Adrenal gland (tissue), 5 donors: ENCODE measurements around the gene GATC.

ENCODE experiments used
- POLR2A ChIP-seq, 2 donors: fragments of 450-650 bp; IDR thresholded peaks; one replicate each; pipeline ENCODE4 v1.6.1; 2017; ENCODE audit warnings: antibody characterized with exemption in 2 of 2, mild to moderate bottlenecking in 2 of 2, moderate library complexity in 1 of 2
- TF ChIP-seq, protein P1 (sequence below), 6 experiments: fragments of 450-650 bp in 4 of 6; fragments of 200-600 bp in 2 of 6; sonication (generic) in 1 of 6; IDR thresholded peaks; 1 replicate in 5 of 6; 2 replicates in 1 of 6; pipeline versions ENCODE4 v1.5.1 to v1.8.0; 2016 to 2021; ENCODE audit warnings: antibody characterized with exemption in 6 of 6, mild to moderate bottlenecking in 2 of 6, moderate library complexity in 1 of 6
- donor health status: DM: no; HTN: no; CAD: no.

DNA sequence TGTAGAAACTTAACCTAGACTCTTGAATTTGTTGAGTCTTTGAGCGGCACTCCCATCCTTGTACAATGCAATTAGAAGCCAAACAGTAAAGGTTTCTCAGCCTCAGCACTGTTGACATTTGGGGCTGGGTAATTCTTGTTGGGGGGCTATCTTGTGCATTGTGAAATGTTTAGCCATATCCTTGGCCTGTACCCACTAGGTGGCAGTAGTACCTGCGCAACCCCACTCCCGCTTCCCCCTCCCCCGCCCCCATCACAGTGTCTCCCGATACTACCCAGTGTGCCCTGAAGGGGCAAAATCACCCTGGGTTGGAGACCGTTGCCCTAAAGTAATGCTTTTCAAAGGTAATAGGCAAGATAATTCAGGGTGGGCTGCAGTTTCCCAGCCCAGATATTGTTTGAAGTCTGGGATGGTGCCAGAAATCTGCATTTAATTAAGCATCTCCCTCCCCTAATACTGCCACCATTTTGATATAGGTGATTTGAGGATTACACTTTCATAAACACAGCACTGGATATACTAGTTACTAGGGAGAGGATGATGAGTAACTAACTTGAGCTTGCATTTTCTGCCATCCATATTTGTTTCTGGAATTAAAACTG lies 6.5 kb upstream of the GATC start:
- TF ChIP-seq, protein P1, sequence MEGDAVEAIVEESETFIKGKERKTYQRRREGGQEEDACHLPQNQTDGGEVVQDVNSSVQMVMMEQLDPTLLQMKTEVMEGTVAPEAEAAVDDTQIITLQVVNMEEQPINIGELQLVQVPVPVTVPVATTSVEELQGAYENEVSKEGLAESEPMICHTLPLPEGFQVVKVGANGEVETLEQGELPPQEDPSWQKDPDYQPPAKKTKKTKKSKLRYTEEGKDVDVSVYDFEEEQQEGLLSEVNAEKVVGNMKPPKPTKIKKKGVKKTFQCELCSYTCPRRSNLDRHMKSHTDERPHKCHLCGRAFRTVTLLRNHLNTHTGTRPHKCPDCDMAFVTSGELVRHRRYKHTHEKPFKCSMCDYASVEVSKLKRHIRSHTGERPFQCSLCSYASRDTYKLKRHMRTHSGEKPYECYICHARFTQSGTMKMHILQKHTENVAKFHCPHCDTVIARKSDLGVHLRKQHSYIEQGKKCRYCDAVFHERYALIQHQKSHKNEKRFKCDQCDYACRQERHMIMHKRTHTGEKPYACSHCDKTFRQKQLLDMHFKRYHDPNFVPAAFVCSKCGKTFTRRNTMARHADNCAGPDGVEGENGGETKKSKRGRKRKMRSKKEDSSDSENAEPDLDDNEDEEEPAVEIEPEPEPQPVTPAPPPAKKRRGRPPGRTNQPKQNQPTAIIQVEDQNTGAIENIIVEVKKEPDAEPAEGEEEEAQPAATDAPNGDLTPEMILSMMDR (IDR thresholded peaks at IDR 0.05): peak; percentile 26 to 53 (median 47)
- no peak for TF ChIP-seq POLR2A (IDR thresholded peaks at IDR 0.05)
